IPS-18a (cell line): ENCODE results near the gene NKX3-2.

Experiments used
- H3K27ac ChIP-seq: one replicate; pipeline ENCODE4 v1.5.1; 2013; ENCODE audit warnings: low read length
- H3K27me3 ChIP-seq: one replicate; pipeline ENCODE4 v1.6.1; 2013; ENCODE audit warnings: mild to moderate bottlenecking, low read length; ENCODE audit not compliant: control insufficient read depth, insufficient read depth
- H3K36me3 ChIP-seq: one replicate; pipeline ENCODE4 v1.6.1; 2013; ENCODE audit warnings: low read depth, low read length; ENCODE audit not compliant: control insufficient read depth
- H3K4me1 ChIP-seq: one replicate; pipeline ENCODE4 v1.6.1; 2013; ENCODE audit warnings: low read depth, low read length; ENCODE audit not compliant: control insufficient read depth
- H3K4me3 ChIP-seq: one replicate; pipeline ENCODE4 v1.5.1; 2013; ENCODE audit warnings: low read length
- H3K9ac ChIP-seq: one replicate; pipeline ENCODE4 v1.6.1; 2013; ENCODE audit warnings: mild to moderate bottlenecking, low read length, moderate library complexity
- H3K9me3 ChIP-seq: one replicate; pipeline ENCODE4 v1.6.1; 2013; ENCODE audit warnings: low read depth, low read length; ENCODE audit not compliant: control insufficient read depth

NKX3-2 gene

GRCh38 chr4:13527981-13528820 lies 16.1 kb downstream of the NKX3-2 start:
- Histone ChIP-seq H3K36me3 (no peaks in the 10 kb centered on the region), H3K9me3 (peaks cover 7% of the 10 kb centered on the region), H3K27me3 (peaks cover 100% of the 10 kb centered on the region), H3K4me3 (no peak overlapping the region), H3K9ac (no peak overlapping the region), H3K27ac (no peak overlapping the region), H3K4me1 (peaks cover 12% of the 10 kb centered on the region)

- Histone ChIP-seq H3K9ac (no peak overlapping the region), H3K36me3 (no peaks in the 10 kb centered on the region), H3K9me3 (peaks cover 7% of the 10 kb centered on the region), H3K27me3 (peaks cover 100% of the 10 kb centered on the region), H3K4me3 (no peak overlapping the region), H3K27ac (no peak overlapping the region), H3K4me1 (peaks cover 17% of the 10 kb centered on the region)
Observed at GRCh38 chr4:13527192-13527980, 16.9 kb downstream of the NKX3-2 start.

- Histone ChIP-seq H3K27ac (no peak overlapping the region), H3K4me3 (no peak overlapping the region), H3K4me1 (peaks cover 16% of the 10 kb centered on the region), H3K9ac (no peak overlapping the region), H3K36me3 (no peaks in the 10 kb centered on the region), H3K9me3 (peaks cover 7% of the 10 kb centered on the region), H3K27me3 (peaks cover 100% of the 10 kb centered on the region)
Observed at GRCh38 chr4:13526658-13527057, 17.6 kb downstream of the NKX3-2 start.

GRCh38 chr4:13525606-13526281 lies 18.6 kb downstream of the NKX3-2 start:
- no peak overlapping the region for H3K27ac ChIP-seq
- peaks cover 7% of the 10 kb centered on the region for H3K9me3 ChIP-seq
- H3K36me3 ChIP-seq, result no peaks in the 10 kb centered on the region
- H3K9ac ChIP-seq, result no peak overlapping the region
- H3K27me3 ChIP-seq, result peaks cover 100% of the 10 kb centered on the region
- no peak overlapping the region for H3K4me3 ChIP-seq
- H3K4me1 ChIP-seq, result peaks cover 9% of the 10 kb centered on the region

- Histone ChIP-seq H3K27ac (no peak overlapping the region), H3K27me3 (peaks cover 100% of the 10 kb centered on the region), H3K9me3 (peaks cover 7% of the 10 kb centered on the region), H3K9ac (no peak overlapping the region), H3K4me3 (no peak overlapping the region), H3K36me3 (no peaks in the 10 kb centered on the region), H3K4me1 (peaks cover 5% of the 10 kb centered on the region)
Observed at GRCh38 chr4:13524504-13525243, 19.6 kb downstream of the NKX3-2 start.

- Histone ChIP-seq H3K4me1 (peaks cover 10% of the 10 kb centered on the region), H3K27ac (no peak overlapping the region), H3K36me3 (no peaks in the 10 kb centered on the region), H3K9me3 (peaks cover 7% of the 10 kb centered on the region), H3K27me3 (peaks cover 98% of the 10 kb centered on the region), H3K9ac (no peak overlapping the region), H3K4me3 (no peak overlapping the region)
Observed at GRCh38 chr4:13523591-13524503, 20.5 kb downstream of the NKX3-2 start.

- peaks cover 7% of the 10 kb centered on the region for H3K9me3 ChIP-seq
- H3K27me3 ChIP-seq, result peaks cover 92% of the 10 kb centered on the region
- H3K4me3 ChIP-seq, result peak overlapping the region; percentile 15
- H3K4me1 ChIP-seq, result peaks cover 14% of the 10 kb centered on the region
- H3K9ac ChIP-seq, result no peak overlapping the region
- no peak overlapping the region for H3K27ac ChIP-seq
- no peaks in the 10 kb centered on the region for H3K36me3 ChIP-seq
Observed at GRCh38 chr4:13523105-13523477, 21.2 kb downstream of the NKX3-2 start.

GRCh38 chr4:13522282-13523104 lies 21.8 kb downstream of the NKX3-2 start:
- Histone ChIP-seq H3K4me1 (peaks cover 14% of the 10 kb centered on the region), H3K4me3 (peak overlapping the region; percentile 15), H3K9me3 (peaks cover 7% of the 10 kb centered on the region), H3K9ac (no peak overlapping the region), H3K27me3 (peaks cover 86% of the 10 kb centered on the region), H3K36me3 (no peaks in the 10 kb centered on the region), H3K27ac (no peak overlapping the region)

GRCh38 chr4:13521047-13521446 lies 23.3 kb downstream of the NKX3-2 start:
- Histone ChIP-seq H3K4me3 (no peak overlapping the region), H3K36me3 (no peaks in the 10 kb centered on the region), H3K27me3 (peaks cover 72% of the 10 kb centered on the region), H3K9me3 (peaks cover 7% of the 10 kb centered on the region), H3K4me1 (peaks cover 17% of the 10 kb centered on the region), H3K27ac (no peak overlapping the region), H3K9ac (no peak overlapping the region)
